ENCODE results near the gene C19orf85. TPM values are rescaled to one million over a fixed set of nuclear protein-coding genes. Genes with fewer than 3 reads are reported as not detected.

Gene C19orf85
- total RNA-seq, 2 donors from 2014 or later = not detected

GRCh38 chr19:55481794-55482155 lies 17.2 kb upstream of the C19orf85 start:
- intact Hi-C loops (cut with DNase I) = no loop called here
- DNase-seq (no peak), ATAC-seq (no peak)

GRCh38 chr19:55481148-55481793 lies 16.7 kb upstream of the C19orf85 start:
- intact Hi-C loops (cut with DNase I) = no loop called here
- ATAC-seq (no peak), DNase-seq (no peak)

- no peak for ATAC-seq
- intact Hi-C loops (cut with DNase I) = no loop called here
- DNase-seq = no peak
Observed at GRCh38 chr19:55479451-55480230, 15.1 kb upstream of the C19orf85 start.

- ATAC-seq = no peak
- intact Hi-C loops (cut with DNase I) = no loop called here
- DNase-seq = no peak
Observed at GRCh38 chr19:55479045-55479444, 14.5 kb upstream of the C19orf85 start.

- intact Hi-C loops (cut with DNase I) = no loop called here
- ATAC-seq (no peak), DNase-seq (no peak)
Observed at GRCh38 chr19:55478364-55478763, 13.8 kb upstream of the C19orf85 start.

GRCh38 chr19:55477905-55478304 lies 13.4 kb upstream of the C19orf85 start:
- ATAC-seq (no peak), DNase-seq (no peak)
- intact Hi-C loops (cut with DNase I) = no loop called here

- DNase-seq (peak; percentile 100), ATAC-seq (peak; percentile 97 to 98)
- intact Hi-C loops (cut with DNase I) = no loop called here
Observed at GRCh38 chr19:55476100-55476775, 11.7 kb upstream of the C19orf85 start, which contains the start of gene ZNF628. Gene ZNF628 (plus strand): TSS chr19:55476617. CDS start chr19:55479911, 3,294 bp downstream.

GRCh38 chr19:55474269-55475265 lies 10.0 kb upstream of the C19orf85 start:
- no peak for ATAC-seq
- intact Hi-C loops (cut with DNase I) = no loop called here

GRCh38 chr19:55473225-55474012 lies 8.9 kb upstream of the C19orf85 start:
- ATAC-seq (no peak), DNase-seq (no peak)
- intact Hi-C loops (cut with DNase I) = no loop called here

More at GRCh38 chr19:55474269-55475265, 10.0 kb upstream of the C19orf85 start:
- no peak for DNase-seq

- intact Hi-C loops (cut with DNase I) = no loop called here
- ATAC-seq (no peak), DNase-seq (no peak)
Observed at GRCh38 chr19:55472463-55472862, 7.9 kb upstream of the C19orf85 start.

GRCh38 chr19:55471266-55471665 lies 6.7 kb upstream of the C19orf85 start:
- intact Hi-C loops (cut with DNase I) = no loop called here
- ATAC-seq (no peak), DNase-seq (no peak)

GRCh38 chr19:55468054-55468393 lies 3.5 kb upstream of the C19orf85 start:
- no peak for ATAC-seq
- intact Hi-C loops (cut with DNase I) = loop anchor here in 1 of 2 donors (5.0 kb wide), 1 partner anchor 34 kb away; no protein-coding TSS in a partner anchor
- no peak for DNase-seq

- DNase-seq (peak; percentile 79), ATAC-seq (peak; percentile 90 to 94)
- intact Hi-C loops (cut with DNase I) = loop anchor here (2.0 to 5.0 kb wide), 2 partner anchors 35 to 37 kb away; no protein-coding TSS in a partner anchor
Observed at GRCh38 chr19:55467236-55468053, 2.9 kb upstream of the C19orf85 start.

- no peak for DNase-seq
- ATAC-seq = no peak
- intact Hi-C loops (cut with DNase I) = loop anchor here (2.0 to 5.0 kb wide), 2 partner anchors 36 to 39 kb away; no protein-coding TSS in a partner anchor
Observed at GRCh38 chr19:55466241-55466614, 1.7 kb upstream of the C19orf85 start.

- DNase-seq = no peak
- no peak for ATAC-seq
- intact Hi-C loops (cut with DNase I) = loop anchor here (2.0 to 5.0 kb wide), 2 partner anchors 37 to 39 kb away; no protein-coding TSS in a partner anchor
Observed at GRCh38 chr19:55465460-55466240, 1.1 kb upstream of the C19orf85 start.

GRCh38 chr19:55464039-55464661 lies 401 bp downstream of the C19orf85 start:
- intact Hi-C loops (cut with DNase I) = no loop called here
- no peak for ATAC-seq
- DNase-seq = no peak
